SKM-1 treated with dmso at 0.1 percent for 144 hours (cell line): ENCODE results near the gene GPR146.
"Not testable (repeated sequence)": the region's sequence is repeated elsewhere in the genome, so short reads cannot be mapped to it uniquely, and the experiment has no call there.

Source experiments
- DNase-seq: peaks from one replicate; lab custom pipeline; 2025; ENCODE audit not compliant: unreplicated experiment; lab: John Stamatoyannopoulos, UW

GPR146 gene

DNA sequence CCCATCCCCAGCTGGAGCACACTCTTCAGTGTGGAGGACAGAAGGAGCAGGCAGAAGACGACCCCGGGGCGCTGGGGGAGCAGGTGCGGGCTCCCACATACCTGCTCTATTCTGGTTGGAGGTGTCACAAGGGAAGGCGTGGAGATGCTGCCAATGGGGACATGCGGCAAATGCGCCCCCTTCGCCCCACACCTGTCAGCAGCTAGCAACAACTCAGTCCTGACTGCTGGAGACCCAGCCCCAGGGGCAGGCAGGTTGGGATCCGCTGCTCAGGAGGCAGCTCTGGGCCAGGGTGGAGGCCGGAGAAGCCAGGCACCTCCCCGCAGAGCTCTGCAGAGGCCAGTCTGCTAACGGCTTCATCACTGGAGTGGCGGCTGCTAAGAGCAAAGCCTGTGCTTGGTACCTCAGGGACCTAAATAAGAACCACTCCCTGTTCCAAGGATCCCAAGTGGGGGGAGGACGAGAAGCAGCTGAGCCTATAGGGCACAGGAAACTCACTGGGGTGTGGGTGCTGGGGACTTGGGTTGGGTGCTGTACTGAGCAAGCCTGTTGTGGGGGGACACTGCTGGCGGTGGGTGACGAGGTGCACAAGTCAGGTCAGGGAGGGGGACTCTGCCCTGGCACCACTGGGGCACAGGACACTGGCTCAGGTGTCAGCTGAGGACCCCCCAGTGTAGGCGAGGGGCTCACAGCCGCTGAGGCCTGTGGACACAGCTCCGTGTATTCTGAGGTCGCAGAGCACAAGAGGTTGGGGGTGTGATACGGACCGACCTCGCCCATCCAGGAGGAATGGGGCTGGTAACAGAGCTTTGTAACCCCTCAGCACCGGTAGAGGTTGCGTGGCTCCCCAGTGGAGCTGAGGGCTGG is 19.2 kb upstream of the GPR146 start:
- DNase-seq: no peak

DNA sequence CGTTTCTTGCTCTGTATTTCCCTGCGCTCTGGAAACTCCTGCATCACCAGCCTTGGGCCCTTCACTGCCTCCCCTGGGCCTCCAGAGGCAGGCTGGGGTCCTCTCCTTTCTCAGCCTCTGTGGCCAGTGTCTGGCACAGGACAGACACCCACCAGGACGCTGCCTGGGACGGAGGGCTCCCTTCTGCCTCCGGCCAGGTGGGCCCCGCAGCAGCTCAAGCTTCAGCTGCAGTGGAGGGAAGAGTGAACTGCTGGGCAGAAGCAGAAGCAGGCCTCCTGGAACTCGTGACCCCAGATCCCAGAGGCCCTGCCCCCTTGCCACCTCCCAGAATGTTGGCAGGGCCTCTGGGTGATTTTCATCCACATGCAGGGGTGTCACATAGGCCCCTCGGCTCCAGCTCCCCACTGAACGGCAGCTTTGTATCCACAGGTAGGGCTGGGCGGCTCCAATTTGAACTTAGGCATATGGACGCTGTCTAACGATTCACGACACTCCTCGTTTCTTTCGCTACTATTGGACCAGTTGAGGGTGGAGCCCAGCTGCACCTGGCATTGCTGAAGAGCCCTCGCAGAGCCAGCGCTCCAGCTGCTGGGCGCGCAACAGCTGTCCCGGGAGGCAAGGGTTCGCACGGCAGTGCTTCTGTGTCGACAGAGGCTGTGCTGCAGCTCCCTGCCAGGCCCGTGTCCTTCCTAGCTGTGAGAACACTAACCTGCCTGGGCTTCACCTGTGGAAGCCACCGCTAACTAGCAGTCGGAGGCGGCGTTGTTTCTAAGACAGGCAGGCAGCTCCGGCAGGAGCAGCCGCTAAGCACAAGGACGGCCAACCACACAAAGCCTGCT is 18.4 kb upstream of the GPR146 start:
- no peak for DNase-seq

DNA sequence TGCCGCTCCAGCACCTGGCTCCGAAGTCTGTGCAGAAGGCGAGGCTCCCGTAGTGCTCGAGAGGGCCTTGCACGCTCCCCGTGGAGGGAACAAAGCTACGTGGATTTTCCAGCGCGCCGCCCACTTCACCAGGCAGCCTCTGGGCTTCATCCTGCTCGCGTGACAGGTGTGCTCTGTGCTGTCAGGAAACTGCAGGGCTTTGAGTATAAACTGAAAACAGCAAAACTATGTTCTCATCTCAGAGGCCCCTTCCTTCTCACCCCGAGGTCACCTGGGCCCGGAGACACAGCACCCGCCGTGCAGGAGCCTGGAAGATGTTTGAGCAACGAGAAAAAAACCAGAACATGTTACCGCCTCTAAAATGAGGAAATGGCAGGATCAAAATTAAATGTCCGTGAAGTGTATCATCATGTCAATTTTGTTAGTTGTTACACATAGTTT is 17.6 kb upstream of the GPR146 start:
- no peak for DNase-seq

DNA sequence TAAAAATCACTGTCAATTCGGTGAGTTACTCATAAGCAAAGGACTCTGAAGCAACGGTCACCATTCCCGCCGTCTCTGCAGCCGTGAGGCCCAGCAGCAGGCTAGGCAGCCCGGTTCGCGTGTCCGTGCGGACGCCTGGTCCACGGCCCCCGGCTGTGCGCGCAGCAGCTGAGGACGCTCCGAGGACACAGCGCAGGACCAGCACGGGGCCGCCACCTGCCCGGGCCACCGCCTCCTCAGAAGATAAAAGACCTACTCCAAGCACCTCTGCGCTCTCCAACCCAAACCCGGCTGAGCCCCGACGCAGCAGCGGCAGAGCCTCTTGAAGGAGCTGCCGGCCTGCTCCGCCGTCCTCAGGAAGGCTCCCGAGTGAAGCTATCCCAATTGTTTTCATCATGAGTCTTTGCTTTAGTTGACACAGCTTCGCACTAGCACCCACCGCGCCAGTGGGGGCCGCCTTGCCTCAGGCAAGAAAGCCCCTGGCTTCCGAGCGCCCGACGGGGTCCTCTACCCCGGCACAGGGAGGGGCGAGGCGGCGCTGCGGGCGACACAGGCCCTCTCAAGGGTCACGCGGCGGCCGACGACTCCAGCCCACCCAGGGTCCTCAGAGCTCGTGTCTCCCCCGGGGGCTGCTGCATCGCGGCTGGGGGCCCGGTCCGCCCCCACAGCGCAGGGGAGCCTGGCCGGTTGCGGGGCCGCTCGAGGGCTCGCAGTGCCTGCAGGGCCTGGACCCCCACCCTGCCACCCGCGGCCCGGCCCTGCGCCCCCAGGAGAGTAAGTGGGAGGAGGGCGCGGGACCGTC is 16.9 kb upstream of the GPR146 start:
- DNase-seq: no peak

DNA sequence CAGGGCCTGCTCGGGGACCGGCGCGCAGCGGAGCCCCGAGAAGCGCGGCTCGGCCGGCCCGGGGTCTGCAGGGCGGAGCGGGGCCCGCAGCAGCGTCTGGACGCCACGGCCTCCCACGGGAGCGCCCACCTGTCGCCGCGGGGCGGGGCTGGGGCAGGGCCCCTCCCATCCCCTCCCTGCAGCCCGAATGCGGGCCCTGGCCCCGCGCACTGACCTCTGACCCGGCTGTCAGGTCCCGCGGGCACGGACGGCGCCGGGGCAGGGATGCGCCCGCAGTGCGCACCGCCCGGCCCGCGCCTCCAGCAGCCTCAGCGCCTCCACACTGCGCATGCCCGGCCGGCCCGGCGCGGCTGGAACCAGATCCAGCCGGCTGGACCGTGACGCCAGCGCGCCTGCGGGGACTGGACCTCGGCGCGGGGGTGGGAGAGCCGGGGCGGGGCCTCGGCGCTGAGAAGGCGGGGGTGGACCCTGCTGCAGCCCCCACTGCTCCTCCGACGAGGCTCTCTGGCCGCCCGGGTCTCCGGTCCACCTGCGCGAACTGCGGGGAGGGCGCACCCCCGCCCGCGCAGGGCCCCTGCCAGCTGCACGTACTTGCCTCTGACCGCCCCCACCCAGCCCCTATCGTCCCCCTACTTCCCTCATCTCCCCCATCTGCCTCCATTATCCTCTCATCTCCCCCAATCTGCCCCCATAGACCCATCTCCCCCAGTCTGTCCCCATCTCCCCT is 16.1 kb upstream of the GPR146 start:
- peak; percentile 75 for DNase-seq

DNA sequence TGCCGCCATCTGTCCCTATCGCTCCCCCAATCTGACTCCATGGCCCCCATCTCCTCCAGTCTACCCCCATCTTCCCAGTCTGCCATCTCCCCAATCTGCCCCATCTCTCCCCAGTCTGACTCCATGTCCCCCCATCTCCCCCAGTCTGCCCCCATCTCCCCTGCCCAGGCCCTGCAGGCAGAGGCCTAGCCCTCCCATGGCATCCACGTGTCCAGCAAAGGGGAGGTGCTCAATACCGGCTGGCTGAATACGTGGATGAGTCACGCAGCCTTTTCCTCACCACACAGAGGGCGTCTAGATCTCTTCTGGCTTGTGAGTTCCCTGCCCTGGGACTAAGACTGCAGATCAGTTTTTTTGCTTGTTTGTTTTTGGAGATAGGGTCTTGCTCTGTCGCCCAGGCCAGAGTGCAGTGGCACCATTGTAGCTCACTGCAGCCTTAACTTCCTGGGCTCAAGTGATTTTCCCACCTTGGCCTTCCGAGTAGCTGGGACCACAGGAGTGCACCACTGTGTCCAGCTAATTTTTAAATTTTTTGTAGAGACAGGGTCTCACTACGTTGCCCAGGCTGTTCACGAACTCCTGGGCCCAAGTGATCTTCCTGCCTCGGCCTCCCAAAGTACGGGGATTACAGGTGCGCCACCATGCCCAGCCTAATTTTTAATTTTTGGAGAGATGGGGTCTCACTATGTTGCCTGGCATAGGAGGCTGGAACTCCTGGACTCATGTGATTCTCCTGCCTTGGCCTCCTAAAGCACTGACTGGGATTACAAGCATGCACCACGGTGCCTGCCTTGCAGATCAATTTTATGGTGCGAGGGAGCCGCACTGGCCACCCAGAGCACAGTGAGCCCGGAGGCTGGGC is 15.3 kb upstream of the GPR146 start:
- DNase-seq: peak; percentile 82

DNA sequence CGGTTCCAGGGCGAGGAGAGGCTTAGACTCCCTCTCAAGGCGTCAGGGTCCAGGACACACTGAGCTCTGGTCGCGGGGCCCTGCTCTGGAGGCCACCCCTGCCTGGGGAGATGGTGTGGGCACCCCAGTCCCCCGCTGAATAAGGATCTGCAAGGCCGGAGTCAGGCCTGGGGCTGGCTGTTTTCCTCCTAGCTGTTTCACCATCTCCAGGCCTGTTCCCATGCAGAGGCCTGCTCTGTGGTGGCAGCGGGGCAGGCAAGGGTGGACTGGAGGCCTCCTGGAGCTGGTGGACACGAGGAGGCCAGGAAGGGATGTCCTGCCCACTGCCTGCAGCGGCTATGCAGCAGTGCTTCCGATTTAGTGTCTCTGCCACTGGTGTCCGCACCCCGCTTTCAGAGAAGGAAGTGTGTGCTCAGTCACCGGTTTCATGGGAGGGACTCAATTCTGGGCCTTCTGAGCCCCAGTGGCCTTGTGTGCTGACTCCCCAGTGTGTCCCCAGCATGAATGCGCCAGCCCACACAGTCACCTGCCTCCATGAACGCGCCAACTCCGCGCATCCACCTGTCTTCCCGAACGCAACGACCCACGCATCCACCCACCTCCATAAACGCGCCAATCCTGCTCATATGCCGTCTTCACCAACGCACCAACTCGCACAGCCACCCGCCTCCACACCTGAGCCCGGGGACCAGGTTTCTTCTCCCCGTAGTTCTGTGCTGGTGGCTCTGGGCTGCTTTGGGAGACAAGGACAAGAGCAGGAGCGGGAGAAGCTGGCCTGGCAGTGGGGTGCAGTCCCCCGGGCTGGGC is 14.5 kb upstream of the GPR146 start:
- no peak for DNase-seq

DNA sequence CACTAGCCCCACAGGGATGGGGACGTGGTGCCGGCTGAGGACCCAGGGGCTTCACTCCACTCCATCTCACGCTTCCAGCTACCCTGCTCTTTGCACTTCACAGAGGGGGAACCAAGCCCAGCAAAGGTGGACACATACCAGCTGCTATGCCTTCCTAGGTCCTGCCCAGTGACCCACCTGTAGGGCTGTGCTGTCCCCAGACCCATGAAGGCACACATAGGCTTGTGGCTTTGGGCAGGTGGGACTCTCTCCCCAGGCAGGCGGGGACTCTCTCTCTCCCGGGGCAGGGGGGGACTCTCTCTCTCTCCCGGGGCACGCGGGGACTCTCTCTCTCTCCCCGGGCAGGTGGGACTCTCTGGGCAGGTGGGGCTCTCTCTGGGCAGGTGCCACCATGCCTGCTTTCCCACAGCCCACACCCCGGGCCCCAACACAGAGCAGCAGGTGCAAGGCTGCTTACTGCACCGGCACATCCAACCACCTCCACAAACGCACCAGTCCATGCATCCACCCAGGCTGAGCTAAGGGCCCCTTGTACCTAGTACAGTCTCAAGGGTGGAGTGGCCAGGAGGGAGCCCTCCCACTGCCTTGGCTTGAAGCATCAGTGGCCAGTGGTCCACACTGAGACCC is 13.8 kb upstream of the GPR146 start:
- DNase-seq: no peak

DNA sequence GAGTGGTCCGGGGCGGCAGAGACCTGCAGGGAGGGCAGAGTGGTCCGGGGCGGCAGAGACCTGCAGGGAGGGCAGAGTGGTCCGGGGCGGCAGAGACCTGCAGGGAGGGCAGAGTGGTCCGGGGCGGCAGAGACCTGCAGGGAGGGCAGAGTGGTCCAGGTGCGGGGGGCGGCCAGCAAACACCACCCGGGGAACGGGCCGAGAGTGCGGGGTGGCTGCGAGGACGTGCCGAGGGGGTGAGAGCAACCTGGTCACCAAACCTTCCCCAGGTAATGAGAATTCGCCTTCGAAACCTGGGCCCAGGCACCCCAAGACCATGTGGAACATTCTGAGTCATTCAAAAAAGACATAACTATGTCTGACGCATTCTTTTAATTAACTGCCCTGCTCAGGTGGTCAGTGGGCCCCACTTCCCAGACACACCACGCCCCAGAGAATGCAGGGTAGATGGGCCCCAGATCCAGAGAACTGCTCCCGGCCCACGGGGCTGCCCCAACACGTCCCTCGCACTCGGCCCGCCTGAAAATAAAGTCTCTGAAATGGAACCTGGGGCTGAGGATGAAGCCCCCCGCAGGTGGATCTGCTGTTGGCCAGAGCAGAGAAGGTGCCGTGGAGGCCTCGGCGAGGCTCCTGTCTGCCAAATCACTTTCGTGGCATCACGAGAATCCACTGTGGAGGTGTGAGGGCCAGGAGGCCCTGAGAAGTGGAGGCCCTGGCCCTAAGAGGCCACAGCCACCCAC is 12.5 kb upstream of the GPR146 start:
- DNase-seq: no peak

DNA sequence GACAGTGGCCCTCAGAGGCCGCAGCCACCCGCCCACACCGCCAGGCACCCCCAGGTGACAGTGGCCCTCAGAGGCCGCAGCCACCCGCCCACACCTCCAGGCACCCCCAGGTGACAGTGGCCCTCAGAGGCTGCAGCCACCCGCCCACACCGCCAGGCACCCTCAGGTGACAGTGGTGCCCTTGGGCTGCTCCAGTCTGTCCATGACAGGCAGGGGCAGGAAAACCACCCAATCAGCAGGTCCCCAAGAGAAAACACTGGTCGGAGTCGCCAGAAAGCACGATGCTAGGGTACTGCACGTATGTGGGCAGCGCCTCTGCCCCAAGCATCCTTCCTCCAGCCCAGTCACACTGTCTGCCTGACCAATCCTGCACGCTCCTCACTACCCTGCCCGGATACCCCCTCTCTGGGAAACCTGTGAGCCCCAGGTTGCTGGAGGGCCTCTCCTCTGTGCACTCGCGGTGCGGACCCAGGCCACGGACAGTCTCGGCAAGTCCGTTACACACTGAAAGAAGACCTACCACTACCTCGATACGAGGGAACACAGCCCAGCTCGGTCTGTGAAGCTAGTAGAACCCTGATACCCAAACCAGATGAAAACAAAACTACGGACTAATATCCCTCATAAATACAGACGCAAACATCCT is 11.7 kb upstream of the GPR146 start:
- no peak for DNase-seq

DNA sequence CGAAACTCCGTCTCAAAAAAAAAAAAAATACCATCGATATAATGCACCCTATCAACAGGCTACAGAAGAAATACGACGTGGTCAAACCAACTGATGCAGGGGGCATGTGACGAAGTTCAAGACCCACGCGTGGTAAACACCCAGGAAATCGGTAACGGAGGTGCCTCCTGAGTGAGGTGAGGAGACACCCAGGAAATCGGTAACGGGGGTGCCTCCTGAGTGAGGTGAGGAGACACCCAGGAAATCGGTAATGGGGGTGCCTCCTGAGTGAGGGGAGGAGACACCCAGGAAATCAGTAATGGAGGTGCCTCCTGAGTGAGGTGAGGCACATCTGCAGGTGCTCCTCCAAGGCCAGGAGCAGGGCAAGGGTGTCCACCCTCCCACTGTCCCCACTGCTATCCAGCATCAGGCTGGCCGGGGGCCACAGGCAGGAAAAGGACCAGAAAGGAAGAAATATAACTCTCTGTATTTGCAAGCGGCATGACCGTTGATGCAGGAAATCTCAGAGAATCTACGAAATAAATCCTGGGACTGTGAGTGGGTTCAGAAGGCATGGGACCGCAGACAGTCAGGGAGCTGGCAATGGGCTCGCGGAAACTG is 10.7 kb upstream of the GPR146 start:
- DNase-seq: no peak

DNA sequence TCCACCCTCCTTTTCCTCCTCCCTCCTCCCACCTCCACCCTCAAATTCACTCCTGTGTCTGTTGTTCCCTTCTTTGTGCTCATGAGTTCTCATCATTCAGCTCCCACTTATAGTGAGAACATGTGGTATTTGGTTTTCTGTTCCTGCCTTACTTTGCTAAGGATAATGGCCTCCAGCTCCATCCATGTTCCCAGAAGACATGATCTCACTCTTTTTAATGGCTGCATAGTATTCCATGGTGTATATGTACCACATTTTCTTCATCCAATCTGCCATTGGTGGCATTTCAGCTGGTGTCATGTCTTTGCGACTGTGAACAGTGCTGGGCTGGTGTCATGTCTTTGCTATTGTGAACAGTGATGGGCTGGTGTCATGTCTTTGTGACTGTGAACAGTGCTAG is 9.6 kb upstream of the GPR146 start:
- DNase-seq: not testable (repeated sequence)

DNA sequence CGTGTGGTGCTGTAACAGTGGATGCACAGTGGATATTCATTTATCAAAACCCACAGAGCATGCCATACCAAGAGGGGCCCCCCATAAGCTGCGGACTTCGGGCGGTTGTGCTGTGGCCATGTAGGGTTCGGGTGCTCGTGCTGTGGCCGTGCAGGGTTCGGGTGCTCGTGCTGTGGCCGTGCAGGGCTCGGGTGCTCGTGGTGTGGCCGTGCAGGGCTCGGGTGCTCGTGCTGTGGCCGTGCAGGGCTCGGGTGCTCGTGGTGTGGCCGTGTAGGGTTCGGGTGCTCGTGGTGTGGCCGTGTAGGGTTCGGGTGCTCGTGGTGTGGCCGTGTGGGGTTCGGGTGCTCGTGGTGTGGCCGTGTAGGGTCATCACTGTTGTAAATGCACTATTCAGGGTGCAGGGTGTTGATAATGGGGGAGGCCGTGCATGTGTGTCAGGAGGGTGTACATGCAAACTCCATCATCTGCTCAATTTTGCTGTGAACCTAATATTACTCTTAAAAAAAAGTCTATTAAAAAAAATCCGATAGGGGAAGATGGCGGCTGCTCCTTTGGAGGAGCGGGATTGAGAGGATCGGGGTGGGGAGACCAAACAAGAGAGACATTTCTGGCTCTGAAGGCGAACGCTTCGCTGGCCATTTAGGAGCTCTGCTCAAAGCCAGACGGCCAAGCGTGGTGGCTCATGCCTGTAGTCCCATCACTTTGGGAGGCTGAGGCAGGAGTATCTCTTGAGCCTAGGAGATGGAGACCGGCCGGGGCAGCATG is 8.0 kb upstream of the GPR146 start:
- not testable (repeated sequence) for DNase-seq

DNA sequence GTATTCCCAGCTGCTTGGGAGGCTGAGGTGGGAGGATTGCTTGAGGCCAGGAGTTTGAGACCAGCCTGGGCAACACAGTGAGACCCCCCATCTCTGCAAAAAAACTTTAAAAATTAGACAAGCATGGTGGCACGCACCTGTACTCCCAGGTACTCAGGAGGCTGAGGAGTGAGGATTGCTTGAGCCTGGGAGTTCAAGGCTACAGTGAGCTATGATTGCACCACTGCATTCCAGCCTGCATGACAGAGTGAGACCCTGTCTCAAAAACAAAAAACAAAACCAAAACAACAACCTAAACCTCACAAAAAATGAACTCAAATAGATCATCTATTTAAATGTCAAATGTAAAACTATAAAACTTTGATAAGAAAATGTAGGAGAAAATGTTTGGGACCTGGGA is 4.1 kb upstream of the GPR146 start:
- DNase-seq: not testable (repeated sequence)

DNA sequence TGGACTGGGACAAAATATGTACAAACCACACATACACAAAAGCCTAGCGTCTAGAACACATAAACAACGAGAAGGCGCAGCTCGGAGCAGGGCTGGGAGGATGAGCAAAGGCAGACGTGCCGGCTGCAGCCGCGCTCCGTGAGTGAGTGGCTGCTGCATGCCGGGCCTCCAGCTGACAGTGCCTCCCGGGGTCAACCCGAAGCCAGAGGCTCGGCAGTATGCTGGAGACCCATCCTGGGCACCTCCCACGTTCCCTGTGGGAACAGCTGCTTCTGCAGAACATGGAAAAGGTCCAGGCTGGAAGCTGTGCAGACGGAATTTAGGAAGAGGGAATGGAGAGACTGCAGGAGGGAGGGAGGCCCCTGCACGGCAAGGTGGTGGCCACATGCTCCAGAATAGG is 3.6 kb upstream of the GPR146 start:
- DNase-seq: no peak
